Measurements from ENCODE around the gene PLK5.

- no peak for TF ChIP-seq POLR2A (IDR thresholded peaks at IDR 0.05)
- TF ChIP-seq, protein P1, sequence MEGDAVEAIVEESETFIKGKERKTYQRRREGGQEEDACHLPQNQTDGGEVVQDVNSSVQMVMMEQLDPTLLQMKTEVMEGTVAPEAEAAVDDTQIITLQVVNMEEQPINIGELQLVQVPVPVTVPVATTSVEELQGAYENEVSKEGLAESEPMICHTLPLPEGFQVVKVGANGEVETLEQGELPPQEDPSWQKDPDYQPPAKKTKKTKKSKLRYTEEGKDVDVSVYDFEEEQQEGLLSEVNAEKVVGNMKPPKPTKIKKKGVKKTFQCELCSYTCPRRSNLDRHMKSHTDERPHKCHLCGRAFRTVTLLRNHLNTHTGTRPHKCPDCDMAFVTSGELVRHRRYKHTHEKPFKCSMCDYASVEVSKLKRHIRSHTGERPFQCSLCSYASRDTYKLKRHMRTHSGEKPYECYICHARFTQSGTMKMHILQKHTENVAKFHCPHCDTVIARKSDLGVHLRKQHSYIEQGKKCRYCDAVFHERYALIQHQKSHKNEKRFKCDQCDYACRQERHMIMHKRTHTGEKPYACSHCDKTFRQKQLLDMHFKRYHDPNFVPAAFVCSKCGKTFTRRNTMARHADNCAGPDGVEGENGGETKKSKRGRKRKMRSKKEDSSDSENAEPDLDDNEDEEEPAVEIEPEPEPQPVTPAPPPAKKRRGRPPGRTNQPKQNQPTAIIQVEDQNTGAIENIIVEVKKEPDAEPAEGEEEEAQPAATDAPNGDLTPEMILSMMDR (IDR thresholded peaks at IDR 0.05) = no peak
- TF ChIP-seq POLR2AphosphoS5 (IDR thresholded peaks at IDR 0.05) = no peak
- no peak for TF ChIP-seq EP300 (IDR thresholded peaks at IDR 0.05; ENCODE audit: low read depth)
These were observed 31.3 kb upstream of the PLK5 start for GRCh38 chr19:1492474-1493006.

Data from transverse colon (tissue), 4 donors.